Lower leg skin (tissue), 3 donors: Measurements from ENCODE around the gene GRIK2.

ENCODE experiments used
- CTCF ChIP-seq, 3 donors: fragments of 450-650 bp; IDR thresholded peaks; one replicate each; pipeline ENCODE4 v1.5.1; 2016; ENCODE audit warnings: antibody characterized with exemption in 3 of 3, mild to moderate bottlenecking in 3 of 3, moderate library complexity in 2 of 3
- POLR2A ChIP-seq, 2 donors: fragments of 450-650 bp; IDR thresholded peaks; one replicate each; pipeline ENCODE4 v1.6.1; 2016 to 2017; ENCODE audit warnings: antibody characterized with exemption in 2 of 2, mild to moderate bottlenecking in 1 of 2, moderate library complexity in 1 of 2

- TF ChIP-seq CTCF (IDR thresholded peaks at IDR 0.05): no peak
- no peak for TF ChIP-seq POLR2A (IDR thresholded peaks at IDR 0.05)
Measured at GRCh38 chr6:101747716-101748115, 354.2 kb downstream of the GRIK2 start.
